Measurements from ENCODE around the gene KIAA0232.

KIAA0232 gene

DNA sequence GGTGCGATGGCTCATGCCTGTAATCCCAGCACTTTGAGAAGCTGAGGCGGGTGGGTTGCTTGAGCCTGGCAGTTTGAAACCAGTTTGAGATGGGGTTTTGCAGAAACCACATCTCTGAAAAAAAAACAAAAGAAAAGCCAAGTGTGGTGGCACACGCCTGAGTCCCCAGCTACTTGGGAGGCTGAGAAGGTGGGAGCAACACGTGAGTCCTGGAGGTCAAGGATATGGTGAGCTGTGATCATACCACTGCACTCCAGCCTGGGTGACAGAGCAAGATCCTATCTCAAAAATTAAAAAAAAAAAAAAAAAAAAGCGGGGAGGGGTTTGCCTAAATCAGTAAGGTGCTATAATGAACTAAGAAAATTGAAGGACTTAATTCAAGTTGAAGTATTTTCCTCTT lies 68.9 kb downstream of the KIAA0232 start:
- Histone ChIP-seq H3K36me3 (ENCODE audit: control insufficient read depth, insufficient read depth, low read length) (peaks cover 56% of the 10 kb centered on the region), H3K27ac (ENCODE audit: low read depth, low read length, severe bottlenecking) (no peak overlapping the region), H3K9me3 (ENCODE audit: control insufficient read depth, low read length) (peaks cover 5% of the 10 kb centered on the region), H3K4me1 (ENCODE audit: control insufficient read depth, insufficient read depth, low read length, poor library complexity, severe bottlenecking) (no peaks in the 10 kb centered on the region), H3K4me3 (ENCODE audit: extremely low read depth, insufficient read depth, low read length, poor library complexity, severe bottlenecking) (no peak overlapping the region)
- WGBS, 2 experiments (ENCODE audit: insufficient coverage in 2 of 2): 92 to 94% methylated on average over 3 to 4 of the region's 5 CpGs

DNA sequence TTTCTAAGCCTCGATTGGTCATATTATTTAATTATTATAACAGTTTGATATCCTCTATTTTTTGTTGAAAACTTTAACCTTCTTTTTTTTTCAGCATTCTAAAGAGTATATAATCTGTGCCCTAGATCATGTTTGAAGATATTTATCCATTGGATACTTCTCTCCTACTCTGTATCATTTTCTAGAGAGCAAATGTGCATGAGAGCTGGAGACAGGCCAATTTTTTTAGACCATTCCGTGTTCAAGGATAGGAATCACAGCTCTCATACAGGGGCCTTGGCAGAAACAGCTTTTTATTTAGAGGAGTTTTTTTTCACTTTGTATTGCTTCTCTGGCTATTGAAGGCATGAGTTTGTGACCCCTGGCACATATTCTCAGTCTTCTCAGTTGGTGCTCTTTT lies 69.4 kb downstream of the KIAA0232 start:
- Histone ChIP-seq H3K36me3 (ENCODE audit: control insufficient read depth, insufficient read depth, low read length) (peaks cover 60% of the 10 kb centered on the region), H3K27ac (ENCODE audit: low read depth, low read length, severe bottlenecking) (no peak overlapping the region), H3K9me3 (ENCODE audit: control insufficient read depth, low read length) (peaks cover 5% of the 10 kb centered on the region), H3K4me3 (ENCODE audit: extremely low read depth, insufficient read depth, low read length, poor library complexity, severe bottlenecking) (no peak overlapping the region), H3K4me1 (ENCODE audit: control insufficient read depth, insufficient read depth, low read length, poor library complexity, severe bottlenecking) (no peaks in the 10 kb centered on the region)
- 100% methylated on average over 1 of the region's 2 CpGs; no CpG with 5 or more reads in 1 of the 2 experiments for WGBS, 2 experiments (ENCODE audit: insufficient coverage in 2 of 2)

DNA sequence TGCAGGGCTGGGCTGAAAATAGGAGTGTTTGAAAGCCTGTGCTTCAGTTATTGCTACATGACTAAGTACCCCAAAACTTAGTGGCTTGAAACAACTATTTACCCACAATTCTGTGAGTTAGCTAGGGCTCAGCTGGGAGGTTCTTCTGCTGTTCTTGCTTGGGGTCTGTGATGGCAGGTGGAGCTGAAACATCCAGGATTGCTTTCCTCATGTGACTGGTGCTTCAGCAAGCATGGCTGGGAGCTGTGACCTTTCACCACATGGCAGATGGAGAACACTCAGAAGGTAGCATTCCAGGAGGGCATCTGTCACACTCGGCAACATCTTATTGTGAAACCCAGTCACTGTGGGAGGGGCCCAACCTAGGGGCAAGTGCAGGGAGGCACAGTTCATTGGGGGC lies 70.1 kb downstream of the KIAA0232 start:
- H3K36me3 ChIP-seq (ENCODE audit: control insufficient read depth, insufficient read depth, low read length): peaks cover 60% of the 10 kb centered on the region
- no peak overlapping the region for H3K27ac ChIP-seq (ENCODE audit: low read depth, low read length, severe bottlenecking)
- H3K9me3 ChIP-seq (ENCODE audit: control insufficient read depth, low read length): peaks cover 5% of the 10 kb centered on the region
- no peak overlapping the region for H3K4me3 ChIP-seq (ENCODE audit: extremely low read depth, insufficient read depth, low read length, poor library complexity, severe bottlenecking)
- 0% methylated on average over 1 of the region's 1 CpG for WGBS, 2 experiments (ENCODE audit: insufficient coverage in 2 of 2)
- no peaks in the 10 kb centered on the region for H3K4me1 ChIP-seq (ENCODE audit: control insufficient read depth, insufficient read depth, low read length, poor library complexity, severe bottlenecking)

DNA sequence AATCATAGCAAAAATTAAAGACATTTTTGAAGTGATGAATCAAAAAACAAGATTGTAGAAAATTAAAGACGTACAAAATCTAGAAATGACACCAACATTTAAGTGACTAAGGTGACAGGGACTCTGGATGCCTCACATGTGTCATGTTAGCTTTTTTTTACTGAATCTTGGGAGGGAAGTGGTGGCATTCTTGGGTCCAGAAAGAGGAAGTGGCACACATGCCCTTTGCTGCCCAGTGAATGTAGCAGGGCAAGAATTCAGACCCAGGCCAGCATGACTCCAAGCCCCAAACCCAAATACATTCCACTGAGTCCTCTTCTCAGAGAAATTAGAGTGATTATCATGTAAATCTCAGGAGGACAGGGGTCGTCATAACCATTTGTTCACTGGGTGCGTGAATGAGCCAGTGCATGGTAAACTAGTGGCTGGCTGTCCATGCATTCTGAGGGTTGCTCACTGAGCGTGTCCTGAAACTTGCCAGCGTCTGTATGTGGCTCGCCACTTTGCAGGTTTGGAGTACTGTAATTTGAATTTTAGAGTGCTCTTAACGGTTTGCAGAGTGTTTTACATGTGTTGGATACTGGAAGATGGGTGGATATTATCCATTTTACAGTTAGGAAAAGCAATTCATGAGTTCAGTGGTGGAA lies 71.7 kb downstream of the KIAA0232 start:
- WGBS, 2 experiments (ENCODE audit: insufficient coverage in 2 of 2): 89 to 91% methylated on average over 6 to 7 of the region's 7 CpGs
- no peak overlapping the region for H3K27ac ChIP-seq (ENCODE audit: low read depth, low read length, severe bottlenecking)
- H3K9me3 ChIP-seq (ENCODE audit: control insufficient read depth, low read length): peaks cover 5% of the 10 kb centered on the region
- peaks cover 58% of the 10 kb centered on the region for H3K36me3 ChIP-seq (ENCODE audit: control insufficient read depth, insufficient read depth, low read length)
- H3K4me3 ChIP-seq (ENCODE audit: extremely low read depth, insufficient read depth, low read length, poor library complexity, severe bottlenecking): no peak overlapping the region
- no peaks in the 10 kb centered on the region for H3K4me1 ChIP-seq (ENCODE audit: control insufficient read depth, insufficient read depth, low read length, poor library complexity, severe bottlenecking)

DNA sequence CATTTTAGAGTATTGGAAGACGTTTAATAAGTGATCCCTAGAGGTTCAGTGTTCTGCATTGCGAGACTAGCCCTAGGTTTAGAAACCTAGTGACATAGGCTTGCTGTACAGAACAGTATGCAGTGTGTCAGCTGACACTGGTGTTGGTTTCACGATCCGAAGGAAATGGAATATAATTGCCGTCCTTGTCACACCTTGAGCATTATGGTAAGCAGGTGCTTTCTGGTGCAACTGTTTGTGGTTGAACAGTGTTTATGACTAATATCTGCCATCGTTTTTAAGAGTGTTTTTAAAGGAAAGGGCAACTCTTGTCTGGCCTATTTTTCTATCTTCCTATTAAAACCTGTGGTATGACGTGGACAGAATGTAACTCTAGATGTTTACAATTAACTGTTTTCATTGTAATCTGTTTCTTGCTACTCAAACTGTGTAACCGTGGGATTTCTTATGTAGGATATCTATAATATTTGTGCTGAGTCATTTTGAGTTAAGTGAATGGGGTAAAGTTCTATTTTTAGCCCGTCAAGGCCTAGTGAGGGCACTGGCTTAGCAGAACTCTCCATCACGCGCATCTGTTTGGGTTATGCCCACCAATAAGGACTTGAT lies 73.3 kb downstream of the KIAA0232 start:
- no peaks in the 10 kb centered on the region for H3K4me1 ChIP-seq (ENCODE audit: control insufficient read depth, insufficient read depth, low read length, poor library complexity, severe bottlenecking)
- peak overlapping the region; percentile 20 for H3K27ac ChIP-seq (ENCODE audit: low read depth, low read length, severe bottlenecking)
- no peak overlapping the region for H3K4me3 ChIP-seq (ENCODE audit: extremely low read depth, insufficient read depth, low read length, poor library complexity, severe bottlenecking)
- 93 to 99% methylated on average over 7 of the region's 11 CpGs for WGBS, 2 experiments (ENCODE audit: insufficient coverage in 2 of 2)
- H3K9me3 ChIP-seq (ENCODE audit: control insufficient read depth, low read length): no peaks in the 10 kb centered on the region
- H3K36me3 ChIP-seq (ENCODE audit: control insufficient read depth, insufficient read depth, low read length): peaks cover 57% of the 10 kb centered on the region

DNA sequence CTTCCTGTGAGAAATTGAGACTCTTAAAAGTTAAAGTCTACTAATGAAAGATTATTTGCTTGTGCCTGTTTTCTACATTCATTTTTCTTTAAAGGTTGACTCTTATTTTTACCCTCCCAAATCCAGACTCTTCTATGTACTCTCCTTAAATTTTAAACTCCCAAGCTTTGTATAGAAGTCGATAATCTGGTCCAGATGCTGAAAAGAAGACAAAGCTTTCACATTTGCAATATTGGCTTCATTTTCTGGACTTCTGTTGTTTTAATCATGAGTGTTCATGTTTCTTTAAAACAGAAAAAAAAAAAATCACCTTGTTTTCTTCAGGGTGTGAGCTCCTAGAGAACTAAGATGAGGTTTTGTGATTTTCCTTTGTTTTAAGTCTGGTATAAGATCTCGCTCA lies 73.9 kb downstream of the KIAA0232 start:
- Histone ChIP-seq H3K4me3 (ENCODE audit: extremely low read depth, insufficient read depth, low read length, poor library complexity, severe bottlenecking) (no peak overlapping the region), H3K9me3 (ENCODE audit: control insufficient read depth, low read length) (no peaks in the 10 kb centered on the region), H3K27ac (ENCODE audit: low read depth, low read length, severe bottlenecking) (no peak overlapping the region), H3K4me1 (ENCODE audit: control insufficient read depth, insufficient read depth, low read length, poor library complexity, severe bottlenecking) (no peaks in the 10 kb centered on the region), H3K36me3 (ENCODE audit: control insufficient read depth, insufficient read depth, low read length) (peaks cover 59% of the 10 kb centered on the region)
- WGBS, 2 experiments (ENCODE audit: insufficient coverage in 2 of 2): 80% methylated on average over 1 of the region's 2 CpGs; no CpG with 5 or more reads in 1 of the 2 experiments

DNA sequence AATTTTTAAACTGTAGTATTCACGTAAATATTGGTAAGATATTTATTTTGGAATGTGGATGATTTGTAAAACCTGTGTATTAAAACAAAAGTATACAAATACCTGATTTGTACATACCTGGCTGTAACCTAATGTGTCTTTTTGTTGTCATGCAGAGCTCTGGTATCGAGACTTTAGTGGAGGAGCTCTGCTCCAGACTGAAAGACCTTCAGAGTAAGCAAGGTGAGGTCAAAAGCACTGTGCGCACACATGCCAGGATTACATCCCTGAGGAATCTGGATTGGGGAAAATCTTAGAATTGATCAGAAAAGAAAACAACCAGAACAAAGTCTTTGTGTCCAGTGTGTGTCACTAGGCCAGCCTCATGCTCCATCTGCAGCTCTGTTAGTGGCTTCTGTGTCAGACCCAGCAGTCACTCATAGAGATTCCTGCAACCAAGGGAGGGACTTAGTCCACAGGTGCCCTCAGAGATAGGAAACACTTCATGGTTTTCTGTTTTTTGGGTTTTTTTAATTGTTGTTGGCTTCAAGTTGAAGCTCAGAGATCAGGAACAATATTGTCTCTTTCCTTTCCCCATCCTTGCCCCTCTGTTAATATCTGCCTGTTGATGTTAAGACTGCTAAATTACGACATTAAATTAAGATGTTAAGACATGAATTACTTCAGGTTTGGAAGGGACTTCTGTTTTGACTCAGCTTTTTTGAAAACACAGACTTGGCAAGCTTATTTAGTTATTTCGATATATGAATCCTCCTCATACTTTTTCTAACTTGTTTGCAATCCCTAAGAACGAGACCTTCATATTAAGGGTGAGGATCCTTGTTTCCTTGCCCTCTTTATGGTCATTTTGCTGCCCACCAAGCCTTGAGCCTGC lies 74.7 kb downstream of the KIAA0232 start:
- no peak overlapping the region for H3K4me3 ChIP-seq (ENCODE audit: extremely low read depth, insufficient read depth, low read length, poor library complexity, severe bottlenecking)
- no peaks in the 10 kb centered on the region for H3K4me1 ChIP-seq (ENCODE audit: control insufficient read depth, insufficient read depth, low read length, poor library complexity, severe bottlenecking)
- H3K9me3 ChIP-seq (ENCODE audit: control insufficient read depth, low read length): no peaks in the 10 kb centered on the region
- peaks cover 59% of the 10 kb centered on the region for H3K36me3 ChIP-seq (ENCODE audit: control insufficient read depth, insufficient read depth, low read length)
- no peak overlapping the region for H3K27ac ChIP-seq (ENCODE audit: low read depth, low read length, severe bottlenecking)
- 89 to 97% methylated on average over 4 of the region's 6 CpGs for WGBS, 2 experiments (ENCODE audit: insufficient coverage in 2 of 2)

DNA sequence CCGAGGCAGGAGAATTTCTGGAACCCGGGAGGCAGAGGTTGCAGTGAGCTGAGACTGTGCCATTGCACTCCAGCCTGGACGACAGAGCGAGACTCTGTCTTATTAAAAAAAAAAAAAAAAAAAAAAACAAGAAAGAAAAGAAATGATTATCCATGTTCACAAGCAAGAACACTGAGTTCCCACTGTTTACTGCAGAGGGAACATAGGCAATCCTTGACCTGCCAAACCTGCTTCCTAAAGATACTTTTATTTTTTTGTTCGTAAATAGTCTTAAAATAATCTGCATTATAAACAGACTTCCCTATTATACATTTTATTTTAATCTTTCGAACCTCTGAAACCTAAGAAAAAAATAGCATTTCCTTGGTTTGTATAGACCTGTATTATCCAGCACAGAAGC lies 76.5 kb downstream of the KIAA0232 start:
- H3K36me3 ChIP-seq (ENCODE audit: control insufficient read depth, insufficient read depth, low read length): peaks cover 68% of the 10 kb centered on the region
- no peak overlapping the region for H3K27ac ChIP-seq (ENCODE audit: low read depth, low read length, severe bottlenecking)
- no peak overlapping the region for H3K4me3 ChIP-seq (ENCODE audit: extremely low read depth, insufficient read depth, low read length, poor library complexity, severe bottlenecking)
- WGBS, 2 experiments (ENCODE audit: insufficient coverage in 2 of 2): 86 to 100% methylated on average over 1 of the region's 6 CpGs
- no peaks in the 10 kb centered on the region for H3K4me1 ChIP-seq (ENCODE audit: control insufficient read depth, insufficient read depth, low read length, poor library complexity, severe bottlenecking)
- H3K9me3 ChIP-seq (ENCODE audit: control insufficient read depth, low read length): no peaks in the 10 kb centered on the region

DNA sequence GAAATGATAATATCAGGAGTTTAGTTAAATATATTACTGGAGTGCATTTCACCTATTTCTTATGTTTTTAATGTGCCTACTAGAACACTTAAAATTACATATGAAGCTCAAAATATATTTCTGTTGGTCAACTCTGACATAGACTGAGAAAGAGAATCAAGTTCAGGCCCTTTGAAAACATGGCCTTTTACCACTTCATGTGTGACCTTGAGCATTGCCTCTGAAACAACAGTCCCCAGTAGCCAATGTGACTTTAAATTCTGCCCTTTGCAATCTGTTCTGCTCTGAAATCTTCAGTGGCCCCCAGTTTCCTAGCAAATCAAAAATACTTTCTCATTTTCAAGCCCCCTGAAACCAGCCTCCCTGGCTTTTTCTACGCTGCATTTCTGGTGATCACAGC lies 77.0 kb downstream of the KIAA0232 start:
- no peaks in the 10 kb centered on the region for H3K9me3 ChIP-seq (ENCODE audit: control insufficient read depth, low read length)
- WGBS, 2 experiments (ENCODE audit: insufficient coverage in 2 of 2): 100% methylated on average over 1 of the region's 1 CpG; no CpG with 5 or more reads in 1 of the 2 experiments
- peaks cover 73% of the 10 kb centered on the region for H3K36me3 ChIP-seq (ENCODE audit: control insufficient read depth, insufficient read depth, low read length)
- H3K4me1 ChIP-seq (ENCODE audit: control insufficient read depth, insufficient read depth, low read length, poor library complexity, severe bottlenecking): no peaks in the 10 kb centered on the region
- H3K4me3 ChIP-seq (ENCODE audit: extremely low read depth, insufficient read depth, low read length, poor library complexity, severe bottlenecking): no peak overlapping the region
- H3K27ac ChIP-seq (ENCODE audit: low read depth, low read length, severe bottlenecking): no peak overlapping the region

DNA sequence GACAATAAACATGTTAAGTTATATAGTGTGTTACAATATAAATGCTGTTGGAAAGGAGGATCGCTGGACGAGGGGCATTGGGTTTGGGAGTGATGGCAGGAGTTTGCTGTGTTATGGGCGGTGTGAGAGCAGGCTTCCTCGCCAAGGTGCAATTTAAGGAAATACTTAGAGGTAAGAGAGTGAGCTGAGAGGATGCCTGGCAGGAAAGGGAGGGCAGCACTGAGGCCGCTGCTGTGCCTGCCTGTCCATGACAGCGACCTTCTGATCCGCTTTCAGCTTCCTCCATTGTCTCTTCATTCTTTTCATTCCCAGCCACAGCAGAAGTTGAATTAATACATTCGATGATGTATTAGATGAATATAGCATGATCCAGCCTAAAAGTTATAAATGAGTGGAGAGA lies 85.9 kb downstream of the KIAA0232 start:
- no peak overlapping the region for H3K4me3 ChIP-seq (ENCODE audit: extremely low read depth, insufficient read depth, low read length, poor library complexity, severe bottlenecking)
- no peaks in the 10 kb centered on the region for H3K4me1 ChIP-seq (ENCODE audit: control insufficient read depth, insufficient read depth, low read length, poor library complexity, severe bottlenecking)
- no peaks in the 10 kb centered on the region for H3K9me3 ChIP-seq (ENCODE audit: control insufficient read depth, low read length)
- no peak overlapping the region for H3K27ac ChIP-seq (ENCODE audit: low read depth, low read length, severe bottlenecking)
- 96 to 100% methylated on average over 4 to 6 of the region's 8 CpGs for WGBS, 2 experiments (ENCODE audit: insufficient coverage in 2 of 2)
- peaks cover 84% of the 10 kb centered on the region for H3K36me3 ChIP-seq (ENCODE audit: control insufficient read depth, insufficient read depth, low read length)

Measured in mesodermal cell (in vitro differentiated cells).